GM23338 (cell line): ENCODE measurements around the gene DGKD. TPM values are rescaled to one million over a fixed set of nuclear protein-coding genes. Genes with fewer than 3 reads are reported as not detected.
A peak's percentile ranks its signal among the peaks of the same experiment; 100 is the strongest.

Source experiments
- ATAC-seq: fragments of 200-7000 bp; cut with Tn5 transposase; 3 replicates; pipeline ENCODE4 v1.9.1; 2020
- DNase-seq: peaks from one replicate; pipeline ENCODE4 v3.0.0-alpha.2; 2015; ENCODE audit warnings: low spot score
- H2AFZ ChIP-seq: fragments of 200-600 bp; sonication (generic); 2 replicates; pipeline ENCODE4 v1.8.0; 2016; ENCODE audit warnings: antibody characterized with exemption, mild to moderate bottlenecking, moderate library complexity
- H3F3A ChIP-seq: fragments of 200-600 bp; sonication (generic); replicated peaks from 2 replicates; pipeline ENCODE4 v1.8.0; 2017; ENCODE audit warnings: antibody characterized with exemption, mixed run types, low read depth
- H3K27ac ChIP-seq: fragments of 200-600 bp; sonication (generic); 2 replicates; pipeline ENCODE4 v1.6.1; 2016; ENCODE audit warnings: low read depth
- H3K27me3 ChIP-seq: fragments of 200-600 bp; sonication (generic); 2 replicates; pipeline ENCODE4 v1.8.0; 2016; ENCODE audit warnings: mild to moderate bottlenecking, mixed run types, moderate library complexity; ENCODE audit not compliant: insufficient read depth
- H3K36me3 ChIP-seq: fragments of 200-600 bp; sonication (generic); 2 replicates; pipeline ENCODE4 v1.8.0; 2016; ENCODE audit warnings: mild to moderate bottlenecking; ENCODE audit not compliant: insufficient read depth
- H3K4me1 ChIP-seq: fragments of 200-600 bp; sonication (generic); 2 replicates; pipeline ENCODE4 v1.8.0; 2016; ENCODE audit warnings: mild to moderate bottlenecking, moderate library complexity; ENCODE audit not compliant: insufficient read depth
- H3K4me2 ChIP-seq: fragments of 200-600 bp; sonication (generic); 2 replicates; pipeline ENCODE4 v1.7.1; 2017; ENCODE audit warnings: mixed run types
- H3K4me3 ChIP-seq: fragments of 200-600 bp; sonication (generic); 2 replicates; pipeline ENCODE4 v1.6.1; 2016; ENCODE audit warnings: mixed run types
- H3K79me2 ChIP-seq: fragments of 200-600 bp; sonication (generic); replicated peaks from 2 replicates; pipeline ENCODE4 v1.8.0; 2017; ENCODE audit warnings: mild to moderate bottlenecking; ENCODE audit not compliant: insufficient read depth
- H3K9me2 ChIP-seq: fragments of 200-600 bp; sonication (generic); 2 replicates; pipeline ENCODE4 v1.8.0; 2017; ENCODE audit not compliant: insufficient read depth
- H4K20me1 ChIP-seq: fragments of 200-600 bp; sonication (generic); replicated peaks from 2 replicates; pipeline ENCODE4 v1.8.0; 2017; ENCODE audit warnings: mild to moderate bottlenecking; ENCODE audit not compliant: insufficient read depth
- H3K27ac Mint-ChIP-seq: 2 replicates; pipeline ENCODE4 v1.8.0; 2020; ENCODE audit warnings: inconsistent platforms, mild to moderate bottlenecking, moderate library complexity, mixed read lengths
- H3K27me3 Mint-ChIP-seq: 3 replicates; pipeline ENCODE4 v1.8.0; 2022; ENCODE audit warnings: low read depth, mild to moderate bottlenecking, moderate library complexity, mixed read lengths, inconsistent platforms; ENCODE audit not compliant: insufficient read depth, poor library complexity
- H3K36me3 Mint-ChIP-seq: 3 replicates; pipeline ENCODE4 v1.8.0; 2021; ENCODE audit warnings: low read depth, mild to moderate bottlenecking, inconsistent platforms, moderate library complexity, mixed read lengths
- H3K4me1 Mint-ChIP-seq: 3 replicates; pipeline ENCODE4 v1.8.0; 2020; ENCODE audit warnings: mild to moderate bottlenecking, inconsistent platforms, mixed read lengths
- H3K4me3 Mint-ChIP-seq: 3 replicates; pipeline ENCODE4 v1.8.0; 2021; ENCODE audit warnings: moderate library complexity, mild to moderate bottlenecking, inconsistent platforms, mixed read lengths
- H3K9me3 Mint-ChIP-seq: 3 replicates; pipeline ENCODE4 v1.8.0; 2020; ENCODE audit warnings: moderate library complexity, mild to moderate bottlenecking, inconsistent platforms, mixed read lengths
- CREB1 ChIP-seq: fragments of 250-450 bp; sonication (Bioruptor Pico); IDR thresholded peaks from 2 replicates; pipeline ENCODE4 v1.5.0; 2020; ENCODE audit warnings: low read depth, mild to moderate bottlenecking, moderate library complexity
- CTCF ChIP-seq, 2 experiments: fragments of 200-600 bp in 1 of 2; sonication (generic) in 1 of 2; conservative IDR thresholded peaks; 2 replicates each; pipeline versions ENCODE4 v1.5.1 to v1.6.1; 2016 to 2017; ENCODE audit warnings: antibody characterized with exemption in 2 of 2, low read depth in 2 of 2, mild to moderate bottlenecking in 2 of 2, moderate library complexity in 1 of 2
- ETS1 ChIP-seq: IDR thresholded peaks from 2 replicates; pipeline ENCODE4 v1.6.1; 2016; ENCODE audit warnings: antibody characterized with exemption
- EZH2 ChIP-seq: fragments of 200-600 bp; sonication (generic); IDR thresholded peaks from one replicate; pipeline ENCODE4 v1.8.0; 2017; ENCODE audit warnings: antibody characterized with exemption, mild to moderate bottlenecking, low read depth; ENCODE audit not compliant: unreplicated experiment
- JUNB ChIP-seq: IDR thresholded peaks from one replicate; pipeline ENCODE4 v1.6.1; 2016; ENCODE audit warnings: antibody characterized with exemption; ENCODE audit not compliant: unreplicated experiment
- POLR2AphosphoS5 ChIP-seq: IDR thresholded peaks from 2 replicates; pipeline ENCODE4 v1.6.1; 2016; ENCODE audit warnings: antibody characterized with exemption, low read depth
- REST ChIP-seq: IDR thresholded peaks from one replicate; pipeline ENCODE4 v1.6.1; 2018; ENCODE audit warnings: antibody characterized with exemption; ENCODE audit not compliant: unreplicated experiment
- STAT1 ChIP-seq: IDR thresholded peaks from one replicate; pipeline ENCODE4 v1.6.1; 2016; ENCODE audit warnings: antibody characterized with exemption; ENCODE audit not compliant: unreplicated experiment
- ZNF114 ChIP-seq: fragments of 250-450 bp; sonication (Bioruptor Pico); IDR thresholded peaks from 2 replicates; pipeline ENCODE4 v1.5.0; 2020; ENCODE audit warnings: mild to moderate bottlenecking, moderate library complexity
- ZNF331 ChIP-seq: fragments of 250-450 bp; sonication (Bioruptor Pico); IDR thresholded peaks from 2 replicates; pipeline ENCODE4 v1.5.0; 2020; ENCODE audit warnings: low read depth, mild to moderate bottlenecking, moderate library complexity
- polyA plus RNA-seq: library from polyadenylated mRNA; unstranded; fragments of >200 nt; fragmentation: Nextera tagmentation; extraction: Ambion mirVana; gene quantifications from 2 replicates; pipeline ENCODE4 v1.2.1, GENCODE V29; 2016
- total RNA-seq: library from RNA; depleted of rRNA; stranded (reverse); fragments of >200 nt; shearing (Covaris generic); gene quantifications from 2 replicates; pipeline ENCODE4 v1.2.3, GENCODE V29; 2014

The DGKD gene
- total and polyA plus RNA-seq, 2 experiments from 2014 or later, result 11.1 to 23.4 TPM

- TF ChIP-seq ZNF114 (no peak), CTCF (conservative IDR thresholded peaks at IDR 0.05; ENCODE audit: low read depth in 2 of 2) (no peak), STAT1 (no peak), REST (no peak), ETS1 (no peak), POLR2AphosphoS5 (no peak), CREB1 (no peak), ZNF331 (CRISPR knock-in tag) (no peak), EZH2 (no peak)
- Histone ChIP-seq H4K20me1 (peaks cover 5% of the 10 kb centered on the region; the same call in 1 of the 2 replicates), H3K4me1 (peaks cover 14% of the 10 kb centered on the region), H3K79me2 (peaks cover 21% of the 10 kb centered on the region), H3K4me2 (no peak overlapping the region), H3K27ac (no peak overlapping the region), H3K4me3 (no peak overlapping the region), H3F3A (no peaks in the 10 kb centered on the region), H2AFZ (no peak overlapping the region), H3K9me2 (no peaks in the 10 kb centered on the region), H3K36me3 (peaks cover 3% of the 10 kb centered on the region; the same call in 1 of the 2 replicates), H3K27me3 (no peaks in the 10 kb centered on the region)
- Mint-ChIP-seq H3K4me1 (peaks cover 38% of the 10 kb centered on the region), H3K27ac (no peak overlapping the region), H3K36me3 (peaks cover 15% of the 10 kb centered on the region), H3K27me3 (peaks cover 8% of the 10 kb centered on the region), H3K9me3 (peaks cover 11% of the 10 kb centered on the region), H3K4me3 (no peak overlapping the region)
- ATAC-seq, result no peak
- DNase-seq, result no peak
These were observed 61.9 kb downstream of the DGKD start for GRCh38 chr2:233416199-233416598.

GRCh38 chr2:233416706-233417105, 62.4 kb downstream of the DGKD start:
- Histone ChIP-seq H3K4me3 (no peak overlapping the region), H3K9me2 (no peaks in the 10 kb centered on the region), H4K20me1 (peaks cover 5% of the 10 kb centered on the region; the same call in 1 of the 2 replicates), H3F3A (no peaks in the 10 kb centered on the region), H3K36me3 (peaks cover 3% of the 10 kb centered on the region; the same call in 1 of the 2 replicates), H3K27me3 (no peaks in the 10 kb centered on the region), H3K4me1 (peaks cover 16% of the 10 kb centered on the region), H3K4me2 (no peak overlapping the region), H2AFZ (no peak overlapping the region), H3K79me2 (peaks cover 21% of the 10 kb centered on the region), H3K27ac (0 out of 2 replicates have a peak overlapping the region, but pooled peaks have one; percentile 50)
- Mint-ChIP-seq H3K27ac (no peak overlapping the region), H3K4me3 (no peak overlapping the region), H3K36me3 (peaks cover 10% of the 10 kb centered on the region), H3K4me1 (peaks cover 43% of the 10 kb centered on the region), H3K27me3 (peaks cover 10% of the 10 kb centered on the region), H3K9me3 (peaks cover 6% of the 10 kb centered on the region)
- TF ChIP-seq JUNB (no peak), EZH2 (no peak), POLR2AphosphoS5 (no peak), CTCF (conservative IDR thresholded peaks at IDR 0.05; ENCODE audit: low read depth in 2 of 2) (no peak), ZNF331 (CRISPR knock-in tag) (no peak), ZNF114 (no peak), REST (no peak), ETS1 (no peak)
- ATAC-seq (peak; percentile 22), DNase-seq (peak; percentile 44)
